ENCODE measurements around the gene CHRNA5. TPM values are rescaled to one million over a fixed set of nuclear protein-coding genes. Genes with fewer than 3 reads are reported as not detected.
A peak's percentile ranks its signal among the peaks of the same experiment; 100 is the strongest.
"Not testable (repeated sequence)": the region's sequence is repeated elsewhere in the genome, so short reads cannot be mapped to it uniquely, and the experiment has no call there.

The CHRNA5 gene
- total and polyA plus RNA-seq, 2 donors from 2014 or later = 0.41 to 0.76 TPM

DNA sequence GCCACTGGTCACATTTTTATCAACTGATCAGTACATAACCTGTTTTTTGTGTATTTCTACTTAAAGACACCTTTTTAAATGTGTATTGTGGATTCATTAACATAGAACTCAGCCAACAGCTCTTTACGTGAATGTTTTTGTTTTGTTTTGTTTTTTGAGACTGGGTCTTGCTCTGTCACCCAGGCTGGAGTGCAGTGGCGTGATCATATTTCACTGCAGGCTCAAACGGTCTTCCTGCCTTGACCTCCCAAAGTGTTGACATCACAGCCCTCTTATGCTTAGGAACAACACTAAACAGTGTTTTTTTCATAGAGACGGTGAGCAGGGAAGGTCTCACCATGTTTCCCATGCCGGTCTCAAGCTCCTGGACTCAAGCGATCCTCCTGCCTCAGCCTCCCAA, 15.1 kb upstream of the CHRNA5 start:
- intact Hi-C loops (cut with DNase I) = no loop called here
- TF ChIP-seq, protein P1, sequence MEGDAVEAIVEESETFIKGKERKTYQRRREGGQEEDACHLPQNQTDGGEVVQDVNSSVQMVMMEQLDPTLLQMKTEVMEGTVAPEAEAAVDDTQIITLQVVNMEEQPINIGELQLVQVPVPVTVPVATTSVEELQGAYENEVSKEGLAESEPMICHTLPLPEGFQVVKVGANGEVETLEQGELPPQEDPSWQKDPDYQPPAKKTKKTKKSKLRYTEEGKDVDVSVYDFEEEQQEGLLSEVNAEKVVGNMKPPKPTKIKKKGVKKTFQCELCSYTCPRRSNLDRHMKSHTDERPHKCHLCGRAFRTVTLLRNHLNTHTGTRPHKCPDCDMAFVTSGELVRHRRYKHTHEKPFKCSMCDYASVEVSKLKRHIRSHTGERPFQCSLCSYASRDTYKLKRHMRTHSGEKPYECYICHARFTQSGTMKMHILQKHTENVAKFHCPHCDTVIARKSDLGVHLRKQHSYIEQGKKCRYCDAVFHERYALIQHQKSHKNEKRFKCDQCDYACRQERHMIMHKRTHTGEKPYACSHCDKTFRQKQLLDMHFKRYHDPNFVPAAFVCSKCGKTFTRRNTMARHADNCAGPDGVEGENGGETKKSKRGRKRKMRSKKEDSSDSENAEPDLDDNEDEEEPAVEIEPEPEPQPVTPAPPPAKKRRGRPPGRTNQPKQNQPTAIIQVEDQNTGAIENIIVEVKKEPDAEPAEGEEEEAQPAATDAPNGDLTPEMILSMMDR (IDR thresholded peaks at IDR 0.05; ENCODE audit: borderline replicate concordance, extremely low read depth, insufficient read depth) = no peak
- no peaks in the 10 kb centered on the region for H3K27me3 ChIP-seq (ENCODE audit: control insufficient read depth, insufficient read depth, low read length)
- no peak overlapping the region for H3K4me3 ChIP-seq (ENCODE audit: low read length in 3 of 3)
- H3K9ac ChIP-seq (ENCODE audit: low read length in 3 of 3) = no peak overlapping the region
- DNase-seq = peak in 1 of 5 donors; percentile 6
- H3K27ac ChIP-seq (ENCODE audit: low read depth in 2 of 2, low read length in 2 of 2) = no peak overlapping the region
- peaks cover 10 to 43% (median 21%) of the 10 kb centered on the region in 3 donors for H3K36me3 ChIP-seq (ENCODE audit: control insufficient read depth in 2 of 3, insufficient read depth in 3 of 3, low read length in 3 of 3)
- H3K4me1 ChIP-seq (ENCODE audit: control insufficient read depth in 2 of 3, insufficient read depth in 2 of 3, low read depth in 1 of 3, low read length in 3 of 3) = no peaks in the 10 kb centered on the region
- H3K9me3 ChIP-seq (ENCODE audit: control insufficient read depth in 2 of 3, insufficient read depth in 1 of 3, low read length in 3 of 3) = no peaks in the 10 kb centered on the region
- FAIRE-seq = no peak

DNA sequence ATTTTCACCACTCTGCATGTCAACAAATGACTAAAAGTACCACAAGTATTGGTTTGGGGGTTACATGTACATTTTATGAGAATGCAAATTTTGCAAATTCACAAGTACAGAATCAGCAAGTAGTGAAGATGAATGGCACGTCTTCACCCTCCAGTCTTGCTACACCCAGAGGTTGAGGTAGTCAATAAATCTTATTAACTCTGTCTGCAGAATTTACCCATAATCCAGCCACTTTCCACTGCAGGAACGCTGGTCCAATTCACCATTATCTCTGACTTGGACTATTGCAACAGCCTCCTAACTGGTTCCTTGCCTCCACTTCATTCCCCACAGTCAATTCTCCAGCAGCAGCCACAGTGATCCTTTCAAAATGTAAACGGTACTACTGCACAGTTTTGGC, 14.5 kb upstream of the CHRNA5 start:
- no peak overlapping the region for H3K9ac ChIP-seq (ENCODE audit: low read length in 3 of 3)
- no peak overlapping the region for H3K27ac ChIP-seq (ENCODE audit: low read depth in 2 of 2, low read length in 2 of 2)
- FAIRE-seq (no peak), DNase-seq (no peak)
- TF ChIP-seq, protein P1 (IDR thresholded peaks at IDR 0.05; ENCODE audit: borderline replicate concordance, extremely low read depth, insufficient read depth) = no peak
- H3K27me3 ChIP-seq (ENCODE audit: control insufficient read depth, insufficient read depth, low read length) = no peaks in the 10 kb centered on the region
- no peaks in the 10 kb centered on the region for H3K4me1 ChIP-seq (ENCODE audit: control insufficient read depth in 2 of 3, insufficient read depth in 2 of 3, low read depth in 1 of 3, low read length in 3 of 3)
- intact Hi-C loops (cut with DNase I) = no loop called here
- no peak overlapping the region for H3K4me3 ChIP-seq (ENCODE audit: low read length in 3 of 3)
- no peaks in the 10 kb centered on the region for H3K9me3 ChIP-seq (ENCODE audit: control insufficient read depth in 2 of 3, insufficient read depth in 1 of 3, low read length in 3 of 3)
- H3K36me3 ChIP-seq (ENCODE audit: control insufficient read depth in 2 of 3, insufficient read depth in 3 of 3, low read length in 3 of 3) = peaks cover 7 to 37% (median 15%) of the 10 kb centered on the region in 3 donors

DNA sequence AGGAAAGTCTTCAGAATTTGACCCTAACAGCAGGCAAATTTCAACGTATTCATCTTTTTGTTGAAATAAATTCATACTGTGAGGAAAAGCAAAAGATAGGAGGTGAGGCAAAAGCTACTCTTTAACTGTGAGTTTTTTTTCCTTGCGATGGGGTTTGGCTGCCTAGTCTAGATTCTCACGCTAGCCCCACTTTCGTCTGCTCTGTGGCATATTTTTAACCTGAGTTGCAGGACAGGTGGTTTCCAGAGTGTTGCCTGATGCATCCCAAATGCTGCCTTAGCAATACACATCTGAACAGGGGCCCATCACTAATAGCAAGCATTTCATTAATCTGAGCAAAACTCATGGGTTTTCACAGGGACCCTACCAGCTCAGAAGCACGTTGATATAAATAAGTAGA, 13.4 kb upstream of the CHRNA5 start:
- Histone ChIP-seq H3K9me3 (ENCODE audit: control insufficient read depth in 2 of 3, insufficient read depth in 1 of 3, low read length in 3 of 3) (no peaks in the 10 kb centered on the region), H3K36me3 (ENCODE audit: control insufficient read depth in 2 of 3, insufficient read depth in 3 of 3, low read length in 3 of 3) (peaks cover 6 to 26% (median 12%) of the 10 kb centered on the region in 3 donors), H3K27me3 (ENCODE audit: control insufficient read depth, insufficient read depth, low read length) (no peaks in the 10 kb centered on the region), H3K9ac (ENCODE audit: low read length in 3 of 3) (no peak overlapping the region), H3K27ac (ENCODE audit: low read depth in 2 of 2, low read length in 2 of 2) (no peak overlapping the region), H3K4me3 (ENCODE audit: low read length in 3 of 3) (no peak overlapping the region), H3K4me1 (ENCODE audit: control insufficient read depth in 2 of 3, insufficient read depth in 2 of 3, low read depth in 1 of 3, low read length in 3 of 3) (no peaks in the 10 kb centered on the region)
- DNase-seq = no peak
- no peak for FAIRE-seq
- TF ChIP-seq, protein P1 (IDR thresholded peaks at IDR 0.05; ENCODE audit: borderline replicate concordance, extremely low read depth, insufficient read depth) = no peak
- intact Hi-C loops (cut with DNase I) = no loop called here

DNA sequence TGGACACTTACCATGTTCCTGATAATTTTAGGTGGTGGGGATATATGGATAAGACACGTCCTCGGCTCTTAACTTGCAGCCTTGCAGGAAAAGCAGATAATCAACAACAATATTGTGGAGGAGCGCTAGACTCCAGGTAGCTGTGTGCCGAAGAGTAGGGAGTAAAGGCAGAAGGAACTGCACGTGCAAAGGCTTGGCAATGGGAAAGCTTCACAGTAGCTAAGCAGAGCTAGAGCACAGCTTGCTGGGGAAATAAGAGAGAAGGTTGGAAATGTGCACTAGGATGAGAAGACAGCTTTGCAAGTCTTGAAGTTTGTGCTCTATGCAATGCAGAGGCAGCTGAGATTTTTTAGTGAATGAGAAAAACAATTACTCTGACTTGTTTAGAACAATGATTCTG, 12.7 kb upstream of the CHRNA5 start:
- FAIRE-seq = no peak
- intact Hi-C loops (cut with DNase I) = no loop called here
- DNase-seq = no peak
- H3K36me3 ChIP-seq (ENCODE audit: control insufficient read depth in 2 of 3, insufficient read depth in 3 of 3, low read length in 3 of 3) = peaks cover 3 to 19% (median 8%) of the 10 kb centered on the region in 3 donors
- no peaks in the 10 kb centered on the region for H3K27me3 ChIP-seq (ENCODE audit: control insufficient read depth, insufficient read depth, low read length)
- TF ChIP-seq, protein P1 (IDR thresholded peaks at IDR 0.05; ENCODE audit: borderline replicate concordance, extremely low read depth, insufficient read depth) = no peak
- no peaks in the 10 kb centered on the region for H3K4me1 ChIP-seq (ENCODE audit: control insufficient read depth in 2 of 3, insufficient read depth in 2 of 3, low read depth in 1 of 3, low read length in 3 of 3)
- no peaks in the 10 kb centered on the region for H3K9me3 ChIP-seq (ENCODE audit: control insufficient read depth in 2 of 3, insufficient read depth in 1 of 3, low read length in 3 of 3)
- H3K27ac ChIP-seq (ENCODE audit: low read depth in 2 of 2, low read length in 2 of 2) = no peak overlapping the region
- H3K9ac ChIP-seq (ENCODE audit: low read length in 3 of 3) = no peak overlapping the region
- no peak overlapping the region for H3K4me3 ChIP-seq (ENCODE audit: low read length in 3 of 3)

DNA sequence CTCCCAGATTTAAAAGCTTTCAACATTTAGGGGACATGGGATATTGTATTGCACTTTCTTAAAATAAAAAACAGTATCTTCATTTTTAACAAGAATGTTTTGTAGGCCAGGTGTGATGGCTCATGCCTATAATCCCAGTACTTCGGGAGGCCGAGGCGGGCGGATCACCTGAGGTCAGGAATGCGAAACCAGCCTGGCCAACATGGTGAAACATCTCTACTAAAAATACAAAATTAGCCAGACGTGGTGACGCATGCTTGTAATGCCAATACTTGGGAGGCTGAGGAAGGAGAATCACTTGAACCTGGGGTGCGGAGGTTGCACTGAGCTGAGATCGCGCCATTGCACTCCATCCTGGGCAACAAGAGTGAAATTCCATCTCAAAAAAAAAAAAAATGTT, 5.1 kb upstream of the CHRNA5 start:
- H3K9ac ChIP-seq (ENCODE audit: low read length in 3 of 3); H3K4me3 ChIP-seq (ENCODE audit: low read length in 3 of 3); H3K27ac ChIP-seq (ENCODE audit: low read depth in 2 of 2, low read length in 2 of 2); H3K9me3 ChIP-seq (ENCODE audit: control insufficient read depth in 2 of 3, insufficient read depth in 1 of 3, low read length in 3 of 3); H3K27me3 ChIP-seq (ENCODE audit: control insufficient read depth, insufficient read depth, low read length); DNase-seq; H3K36me3 ChIP-seq (ENCODE audit: control insufficient read depth in 2 of 3, insufficient read depth in 3 of 3, low read length in 3 of 3); H3K4me1 ChIP-seq (ENCODE audit: control insufficient read depth in 2 of 3, insufficient read depth in 2 of 3, low read depth in 1 of 3, low read length in 3 of 3); FAIRE-seq; intact Hi-C loops (cut with DNase I): not testable (repeated sequence)
